ENCODE measurements around the gene UBE2G2.
"Not testable (repeated sequence)": the region's sequence is repeated elsewhere in the genome, so short reads cannot be mapped to it uniquely, and the experiment has no call there.

The UBE2G2 gene

GRCh38 chr21:44836666-44837471, 35.2 kb upstream of the UBE2G2 start:
- DNase-seq = peak in 9 of 51 donors; percentile 17 to 45 (median 26)

- no peak for DNase-seq
Observed at GRCh38 chr21:44836349-44836665, 34.7 kb upstream of the UBE2G2 start.

GRCh38 chr21:44835647-44835973, 34.0 kb upstream of the UBE2G2 start:
- no peak for DNase-seq

- DNase-seq = no peak
Observed at GRCh38 chr21:44834951-44835646, 33.5 kb upstream of the UBE2G2 start.

GRCh38 chr21:44834231-44834950, 32.8 kb upstream of the UBE2G2 start:
- no peak for DNase-seq

GRCh38 chr21:44833663-44834062, 32.0 kb upstream of the UBE2G2 start:
- DNase-seq = no peak

- not testable (repeated sequence) for DNase-seq
Observed at GRCh38 chr21:44832516-44833255, 31.1 kb upstream of the UBE2G2 start.

- DNase-seq = no peak
Observed at GRCh38 chr21:44831227-44831860, 29.7 kb upstream of the UBE2G2 start.

GRCh38 chr21:44829507-44830092, 28.0 kb upstream of the UBE2G2 start:
- no peak for DNase-seq

GRCh38 chr21:44828362-44829056, 26.9 kb upstream of the UBE2G2 start:
- no peak for DNase-seq

GRCh38 chr21:44823179-44823660, 21.6 kb upstream of the UBE2G2 start:
- no peak for DNase-seq

- no peak for DNase-seq
Observed at GRCh38 chr21:44822484-44823178, 21.0 kb upstream of the UBE2G2 start.

- no peak for DNase-seq
Observed at GRCh38 chr21:44820851-44821250, 19.2 kb upstream of the UBE2G2 start.

- no peak for DNase-seq
Observed at GRCh38 chr21:44819283-44820243, 17.9 kb upstream of the UBE2G2 start.

GRCh38 chr21:44818640-44819011, 17.0 kb upstream of the UBE2G2 start:
- no peak for DNase-seq

- DNase-seq = peak in 46 of 51 donors; percentile 14 to 88 (median 68)
Observed at GRCh38 chr21:44817914-44818639, 16.5 kb upstream of the UBE2G2 start, which contains the start of gene SUMO3. TSS of gene SUMO3 (minus strand) at chr21:44818062. CDS start at chr21:44817968, 94 bp downstream.

GRCh38 chr21:44817506-44817880, 15.9 kb upstream of the UBE2G2 start:
- DNase-seq = peak in 50 of 51 donors; percentile 15 to 94 (median 78)

All from hypothalamus (tissue), 51 donors.